ENCODE data around the gene OR6V1.

GRCh38 chr7:143027683-143028082 is 24.5 kb upstream of the OR6V1 start:
- no peak for TF ChIP-seq EZH2 (IDR thresholded peaks at IDR 0.05; ENCODE audit: insufficient read depth, low read length)
- no peak for TF ChIP-seq CTCF (IDR thresholded peaks at IDR 0.05; ENCODE audit: insufficient read depth, low read depth, low read length)
